ENCODE measurements around the gene TRPM8.

- TF ChIP-seq, protein P1, sequence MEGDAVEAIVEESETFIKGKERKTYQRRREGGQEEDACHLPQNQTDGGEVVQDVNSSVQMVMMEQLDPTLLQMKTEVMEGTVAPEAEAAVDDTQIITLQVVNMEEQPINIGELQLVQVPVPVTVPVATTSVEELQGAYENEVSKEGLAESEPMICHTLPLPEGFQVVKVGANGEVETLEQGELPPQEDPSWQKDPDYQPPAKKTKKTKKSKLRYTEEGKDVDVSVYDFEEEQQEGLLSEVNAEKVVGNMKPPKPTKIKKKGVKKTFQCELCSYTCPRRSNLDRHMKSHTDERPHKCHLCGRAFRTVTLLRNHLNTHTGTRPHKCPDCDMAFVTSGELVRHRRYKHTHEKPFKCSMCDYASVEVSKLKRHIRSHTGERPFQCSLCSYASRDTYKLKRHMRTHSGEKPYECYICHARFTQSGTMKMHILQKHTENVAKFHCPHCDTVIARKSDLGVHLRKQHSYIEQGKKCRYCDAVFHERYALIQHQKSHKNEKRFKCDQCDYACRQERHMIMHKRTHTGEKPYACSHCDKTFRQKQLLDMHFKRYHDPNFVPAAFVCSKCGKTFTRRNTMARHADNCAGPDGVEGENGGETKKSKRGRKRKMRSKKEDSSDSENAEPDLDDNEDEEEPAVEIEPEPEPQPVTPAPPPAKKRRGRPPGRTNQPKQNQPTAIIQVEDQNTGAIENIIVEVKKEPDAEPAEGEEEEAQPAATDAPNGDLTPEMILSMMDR (IDR thresholded peaks at IDR 0.05; ENCODE audit: low read depth, low read length) = no peak
- TF ChIP-seq POLR2A (IDR thresholded peaks at IDR 0.05; ENCODE audit: extremely low read depth, insufficient read length) (no peak), MAX (IDR thresholded peaks at IDR 0.05; ENCODE audit: low read depth, low read length) (no peak), MYC (IDR thresholded peaks at IDR 0.05; ENCODE audit: low read depth, low read length) (no peak)
Observed at GRCh38 chr2:233964581-233964980, 47.4 kb downstream of the TRPM8 start.

All from NB4 (cell line).